GM06990 (cell line): ENCODE data around the gene ITPR1.

Source experiments
- DNase-seq: peaks from one replicate; pipeline ENCODE4 v3.0.0-alpha.2; 2011; ENCODE audit not compliant: insufficient read length; ENCODE audit errors: extremely low read depth
- H3K27me3 ChIP-seq: replicated peaks from 2 replicates; pipeline ENCODE4 v1.6.0; 2011; ENCODE audit warnings: low read length; ENCODE audit not compliant: control insufficient read depth, insufficient read depth
- H3K36me3 ChIP-seq: 2 replicates; pipeline ENCODE4 v1.5.1; 2011; ENCODE audit warnings: low read length; ENCODE audit not compliant: control insufficient read depth, insufficient read depth
- H3K4me3 ChIP-seq: replicated peaks from 2 replicates; pipeline ENCODE4 v1.5.1; 2011; ENCODE audit warnings: low read depth, mild to moderate bottlenecking, control low read depth, low read length
- TF ChIP-seq, protein P1 (sequence below): IDR thresholded peaks from 2 replicates; pipeline ENCODE4 v1.5.1; 2011; ENCODE audit warnings: low read length, control low read depth, mild to moderate bottlenecking, inconsistent platforms; ENCODE audit not compliant: insufficient read depth, poor library complexity, severe bottlenecking

Gene ITPR1

DNA sequence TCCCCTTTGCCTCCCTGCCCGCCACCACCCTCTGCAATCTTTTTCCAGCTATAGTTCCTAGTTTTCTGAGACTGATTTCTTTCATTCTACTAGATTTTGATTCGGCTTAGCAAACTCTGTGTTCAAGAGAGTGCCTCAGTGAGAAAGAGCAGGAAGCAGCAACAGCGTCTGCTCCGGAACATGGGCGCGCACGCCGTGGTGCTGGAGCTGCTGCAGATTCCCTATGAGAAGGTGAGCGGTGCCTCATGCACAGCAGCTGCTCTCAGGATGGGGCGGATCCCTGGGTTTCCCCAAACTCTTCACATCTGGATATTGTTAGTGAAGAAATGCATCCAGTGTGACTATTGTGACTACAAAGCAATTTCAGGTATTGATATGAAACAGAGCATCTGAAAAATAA, 191.8 kb downstream of the ITPR1 start:
- no peaks in the 10 kb centered on the region for H3K36me3 ChIP-seq
- H3K27me3 ChIP-seq: no peaks in the 10 kb centered on the region
- TF ChIP-seq, protein P1, sequence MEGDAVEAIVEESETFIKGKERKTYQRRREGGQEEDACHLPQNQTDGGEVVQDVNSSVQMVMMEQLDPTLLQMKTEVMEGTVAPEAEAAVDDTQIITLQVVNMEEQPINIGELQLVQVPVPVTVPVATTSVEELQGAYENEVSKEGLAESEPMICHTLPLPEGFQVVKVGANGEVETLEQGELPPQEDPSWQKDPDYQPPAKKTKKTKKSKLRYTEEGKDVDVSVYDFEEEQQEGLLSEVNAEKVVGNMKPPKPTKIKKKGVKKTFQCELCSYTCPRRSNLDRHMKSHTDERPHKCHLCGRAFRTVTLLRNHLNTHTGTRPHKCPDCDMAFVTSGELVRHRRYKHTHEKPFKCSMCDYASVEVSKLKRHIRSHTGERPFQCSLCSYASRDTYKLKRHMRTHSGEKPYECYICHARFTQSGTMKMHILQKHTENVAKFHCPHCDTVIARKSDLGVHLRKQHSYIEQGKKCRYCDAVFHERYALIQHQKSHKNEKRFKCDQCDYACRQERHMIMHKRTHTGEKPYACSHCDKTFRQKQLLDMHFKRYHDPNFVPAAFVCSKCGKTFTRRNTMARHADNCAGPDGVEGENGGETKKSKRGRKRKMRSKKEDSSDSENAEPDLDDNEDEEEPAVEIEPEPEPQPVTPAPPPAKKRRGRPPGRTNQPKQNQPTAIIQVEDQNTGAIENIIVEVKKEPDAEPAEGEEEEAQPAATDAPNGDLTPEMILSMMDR: no peak
- no peak overlapping the region for H3K4me3 ChIP-seq
- DNase-seq: no peak

DNA sequence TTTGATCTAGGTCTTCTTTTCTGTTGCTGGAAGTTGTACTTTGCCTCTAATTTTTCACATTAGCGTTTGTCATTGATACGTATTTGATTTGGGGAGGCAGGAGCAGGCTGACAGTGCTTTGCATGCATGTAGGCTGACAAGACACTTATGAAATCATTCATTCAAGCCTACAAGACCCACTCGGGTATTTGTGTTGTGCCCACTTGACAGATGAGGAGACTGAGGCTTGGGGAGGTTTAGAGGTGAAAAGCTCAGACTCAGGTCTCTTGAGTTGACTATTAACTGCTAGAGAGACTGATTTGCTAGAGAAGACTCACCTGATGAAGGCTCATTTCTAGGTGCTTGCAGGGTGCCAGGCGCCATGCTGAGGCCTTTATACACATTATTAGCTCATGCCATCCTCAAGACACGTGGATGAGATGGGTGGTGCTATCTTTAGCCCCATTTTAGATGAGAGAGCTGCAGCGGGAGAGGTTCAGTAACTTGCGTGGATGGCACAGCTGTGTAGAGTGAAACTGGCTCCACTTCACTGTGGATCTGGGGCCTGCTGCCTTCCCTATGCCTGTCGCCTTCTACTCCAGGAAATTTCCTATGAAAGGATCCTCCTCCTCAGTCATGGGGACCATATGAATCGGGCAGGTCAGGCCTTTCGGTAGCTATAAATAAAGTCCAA, 192.7 kb downstream of the ITPR1 start:
- Histone ChIP-seq H3K27me3 (no peaks in the 10 kb centered on the region), H3K4me3 (no peak overlapping the region), H3K36me3 (no peaks in the 10 kb centered on the region)
- TF ChIP-seq, protein P1: no peak
- no peak for DNase-seq

DNA sequence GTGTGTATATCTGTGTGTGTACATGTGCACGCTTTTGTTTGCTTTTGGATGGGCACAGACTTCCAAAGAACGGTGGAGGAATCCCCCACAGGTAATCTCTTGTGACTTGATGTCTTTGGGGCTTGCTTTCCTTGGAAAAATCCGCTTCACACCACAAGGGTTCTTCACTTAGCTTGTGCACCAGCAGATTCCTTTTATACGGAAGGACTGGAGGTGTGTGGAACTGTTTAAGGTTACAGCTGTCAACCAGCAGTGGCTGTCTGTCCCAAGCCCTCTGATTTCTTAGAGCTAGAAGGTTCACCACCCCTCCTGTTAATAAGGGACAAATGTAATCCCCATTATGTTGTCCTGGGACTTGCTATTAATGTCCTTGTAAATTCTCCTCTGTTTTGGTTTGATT, 193.5 kb downstream of the ITPR1 start:
- TF ChIP-seq, protein P1: no peak
- Histone ChIP-seq H3K36me3 (no peaks in the 10 kb centered on the region), H3K27me3 (no peaks in the 10 kb centered on the region), H3K4me3 (no peak overlapping the region)
- no peak for DNase-seq

DNA sequence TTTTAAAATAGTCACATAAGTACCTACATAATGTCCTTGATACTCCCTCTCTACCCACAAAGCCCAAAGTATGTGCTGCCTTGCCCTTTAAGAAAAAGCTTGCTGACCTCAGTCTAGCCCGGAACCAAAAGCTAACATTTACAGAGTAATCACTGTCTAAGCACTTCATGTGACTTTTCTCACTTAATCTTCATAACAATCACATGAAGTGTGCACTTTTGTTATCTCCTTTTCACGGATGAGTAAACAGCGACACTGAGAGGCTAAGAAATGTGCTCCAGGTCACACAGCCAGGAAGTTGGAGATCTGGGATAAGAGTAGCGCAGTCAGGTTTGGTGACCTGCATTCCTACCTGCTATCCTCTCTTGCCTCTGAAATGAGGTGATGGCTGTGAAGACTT, 194.0 kb downstream of the ITPR1 start:
- H3K4me3 ChIP-seq: no peak overlapping the region
- no peaks in the 10 kb centered on the region for H3K36me3 ChIP-seq
- DNase-seq: no peak
- TF ChIP-seq, protein P1: no peak
- no peaks in the 10 kb centered on the region for H3K27me3 ChIP-seq

DNA sequence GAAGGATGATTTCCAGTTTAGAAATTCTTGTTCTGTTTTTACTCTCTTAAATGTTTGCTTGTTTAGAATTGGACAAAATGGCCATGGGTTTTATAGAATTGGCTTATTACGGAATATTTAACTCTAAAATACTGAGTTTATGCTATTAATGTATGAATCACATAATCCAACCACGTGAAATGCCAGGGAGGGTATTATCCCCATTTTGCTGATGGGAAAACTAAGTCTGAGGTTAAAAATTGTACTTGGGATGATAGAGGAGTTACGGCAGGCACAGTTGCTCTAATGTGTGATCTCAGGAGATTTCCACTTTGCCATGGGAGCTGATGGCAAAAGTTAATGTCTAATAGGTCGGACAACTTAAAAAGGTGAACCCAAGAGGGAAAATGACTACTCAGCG, 194.4 kb downstream of the ITPR1 start:
- DNase-seq: no peak

More for the DNA sequence above, 194.4 kb downstream of the ITPR1 start:
- H3K4me3 ChIP-seq: no peak overlapping the region
- H3K27me3 ChIP-seq: no peaks in the 10 kb centered on the region
- TF ChIP-seq, protein P1: no peak
- no peaks in the 10 kb centered on the region for H3K36me3 ChIP-seq
